Sciatic nerve (tissue), 2 donors: ENCODE measurements around the gene HS3ST3A1. TPM values are rescaled to one million over a fixed set of nuclear protein-coding genes. Genes with fewer than 3 reads are reported as not detected.

ENCODE experiments used
- ATAC-seq: fragments of 200-7000 bp; cut with Tn5 transposase; one replicate; pipeline ENCODE4 v1.9.1; 2020; ENCODE audit warnings: mild to moderate bottlenecking, moderate library complexity
- DNase-seq: peaks from one replicate; pipeline ENCODE4 v3.0.0-alpha.2; 2020; ENCODE audit warnings: low spot score
- intact Hi-C: fragments of 100-400 bp; cut with DNase I; formaldehyde crosslinking; loops from one replicate; pipeline ENCODE4 v1.14.2; 2022
- microRNA-seq: library from miRNA; unstranded; fragments of <30 nt; microRNA quantifications from one replicate; pipeline ENCODE4 v1.2.0, GENCODE V29; 2020
- total RNA-seq: library from RNA; stranded (reverse); fragmentation: NEBNext Ultra II Directional; extraction: Animal tissue kit (Norgen Biotek cat#: 25700); gene quantifications from one replicate; pipeline ENCODE4 v1.2.1, GENCODE V29; 2021
- donor health status: DM: no; HTN: no; CAD: no.
- donor health status: DM: no; HTN: no; CAD: no.

HS3ST3A1 gene
- total RNA-seq, 1 donor from 2014 or later = 1.0 TPM

GRCh38 chr17:13475574-13476223 is 126.0 kb downstream of the HS3ST3A1 start:
- ATAC-seq (no peak), DNase-seq (no peak)
- intact Hi-C loops = no loop called here

- intact Hi-C loops = no loop called here
- DNase-seq = no peak
- no peak for ATAC-seq
These were observed 127.5 kb downstream of the HS3ST3A1 start for GRCh38 chr17:13474073-13474800.

GRCh38 chr17:13465678-13466077 is 136.1 kb downstream of the HS3ST3A1 start:
- intact Hi-C loops = no loop called here
- ATAC-seq (no peak), DNase-seq (no peak)

- intact Hi-C loops = no loop called here
- ATAC-seq (no peak), DNase-seq (no peak)
These were observed 139.0 kb downstream of the HS3ST3A1 start for GRCh38 chr17:13462673-13463124.

- intact Hi-C loops = no loop called here
- DNase-seq = no peak
- ATAC-seq = no peak
These were observed 139.6 kb downstream of the HS3ST3A1 start for GRCh38 chr17:13462146-13462545.

GRCh38 chr17:13460261-13461000 is 141.3 kb downstream of the HS3ST3A1 start:
- ATAC-seq (no peak), DNase-seq (no peak)
- intact Hi-C loops = no loop called here

GRCh38 chr17:13457783-13458182 is 143.9 kb downstream of the HS3ST3A1 start:
- DNase-seq (no peak), ATAC-seq (no peak)
- intact Hi-C loops = no loop called here

Small RNAs within 50 kb of the gene (microRNA-seq; reads per million reads assigned to microRNA genes)
- not detected for gene MIR548H3
